GM12878 (cell line): ENCODE data around the gene FASN. TPM values are rescaled to one million over a fixed set of nuclear protein-coding genes. Genes with fewer than 3 reads are reported as not detected.

Experiments
- ATAC-seq: fragments of 200-7000 bp; cut with Tn5 transposase; 3 replicates; pipeline ENCODE4 v1.9.1; 2020; ENCODE audit warnings: mild to moderate bottlenecking, moderate library complexity
- BruUV-seq: library from RNA; stranded (reverse); fragments of 400-500 nt; replicated peaks from 2 replicates; lab custom pipeline; 2021; lab: Mats Ljungman, UMichigan
- CTCF ChIA-PET: fragments of 300-600 bp; sonication (Branson Sonifier 250); formaldehyde crosslinking; extraction: SDS; loops from one replicate; lab custom pipeline; 2021; ENCODE audit warnings: inconsistent platforms; lab: Yijun Ruan, JAX
- POLR2A ChIA-PET: fragments of 350-600 bp; formaldehyde crosslinking; extraction: SDS; loops from one replicate; lab custom pipeline; 2021; ENCODE audit warnings: inconsistent platforms; lab: Charles Lee
- RAD21 ChIA-PET: fragments of 300-600 bp; sonication (Branson Sonifier 250); formaldehyde crosslinking; loops from one replicate; lab custom pipeline; 2023; ENCODE audit warnings: antibody characterized with exemption; ENCODE audit not compliant: unreplicated experiment; lab: Charles Lee
- SMC1A ChIA-PET: fragments of 300-600 bp; sonication (Branson Sonifier 250); formaldehyde crosslinking; loops from one replicate; lab custom pipeline; 2023; ENCODE audit not compliant: unreplicated experiment, uncharacterized antibody; lab: Charles Lee
- DNase-seq: peaks from one replicate; pipeline ENCODE4 v3.0.0-alpha.2; 2011; ENCODE audit warnings: low read depth, low spot score
- FAIRE-seq: peaks from 3 replicates; lab custom pipeline; 2011; peaks lifted over from hg19 to GRCh38; lab: Jason Lieb, UNC
- H2AFZ ChIP-seq: 2 replicates; pipeline ENCODE4 v1.6.0; 2011; ENCODE audit warnings: low read depth, low read length, control low read depth; ENCODE audit not compliant: control insufficient read depth
- H3K27ac ChIP-seq: 2 replicates; pipeline ENCODE4 v1.5.1; 2011; ENCODE audit warnings: control low read depth; ENCODE audit not compliant: control insufficient read depth, insufficient read depth
- H3K27me3 ChIP-seq, 2 experiments: replicated peaks in 1 of 2; 2 replicates each; pipeline versions ENCODE4 v1.6.0 to v1.6.1; 2011; ENCODE audit warnings: low read length in 1 of 2; ENCODE audit not compliant: control insufficient read depth in 2 of 2, insufficient read depth in 2 of 2
- H3K36me3 ChIP-seq, 2 experiments: 2 replicates each; pipeline ENCODE4 v1.5.1; 2011; ENCODE audit warnings: low read length in 1 of 2; ENCODE audit not compliant: control insufficient read depth in 2 of 2, insufficient read depth in 2 of 2
- H3K4me1 ChIP-seq: 2 replicates; pipeline ENCODE4 v1.6.1; 2011; ENCODE audit warnings: mild to moderate bottlenecking, low read length, moderate library complexity, mixed read lengths; ENCODE audit not compliant: control insufficient read depth, insufficient read depth
- H3K4me2 ChIP-seq: 2 replicates; pipeline ENCODE4 v1.6.0; 2011; ENCODE audit warnings: control low read depth; ENCODE audit not compliant: control insufficient read depth, insufficient read depth
- H3K4me3 ChIP-seq: fragments of 200-600 bp; sonication (generic); 2 replicates; pipeline ENCODE4 v1.5.1; 2016
- H3K79me2 ChIP-seq: 2 replicates; pipeline ENCODE4 v1.6.0; 2011; ENCODE audit warnings: low read length; ENCODE audit not compliant: control insufficient read depth, insufficient read depth
- H3K9ac ChIP-seq: 2 replicates; pipeline ENCODE4 v1.8.0; 2011; ENCODE audit warnings: low read length, control low read depth, mixed read lengths; ENCODE audit not compliant: control insufficient read depth, insufficient read depth
- H3K9me3 ChIP-seq: replicated peaks from 3 replicates; pipeline ENCODE4 v1.5.1; 2011; ENCODE audit warnings: mild to moderate bottlenecking, low read length; ENCODE audit not compliant: control insufficient read depth, insufficient read depth
- H4K20me1 ChIP-seq: 2 replicates; pipeline ENCODE4 v1.6.0; 2011; ENCODE audit not compliant: control insufficient read depth, insufficient read depth
- HDAC6 ChIP-seq: fragments of 200-600 bp; sonication (generic); IDR thresholded peaks from one replicate; pipeline ENCODE4 v1.8.0; 2017; ENCODE audit warnings: antibody characterized with exemption; ENCODE audit not compliant: unreplicated experiment
- MAX ChIP-seq: IDR thresholded peaks from 2 replicates; pipeline ENCODE4 v1.6.1; 2012; ENCODE audit warnings: low read depth, low read length, improper control_type of control experiment
- whole genome bisulfite sequencing: methylation state at CpG from one replicate; pipeline ENCODE4 v1.1.6; 2016; ENCODE audit warnings: low lambda C conversion rate; ENCODE audit not compliant: insufficient replicate concordance, insufficient coverage; ENCODE audit errors: missing lambda C conversion rate; 5-methylcytosine and 5-hydroxymethylcytosine counted together
- in situ Hi-C: fragments of 300-500 bp; cut with MboI; formaldehyde crosslinking; loops from 9 replicates; pipeline ENCODE4 v1.14.3; 2018; ENCODE audit warnings: mixed read lengths
- intact Hi-C: fragments of 100-400 bp; cut with micrococcal nuclease; formaldehyde crosslinking; loops from one replicate; pipeline ENCODE4 v1.14.2; 2022; ENCODE audit not compliant: unreplicated experiment
- polyA plus RNA-seq, 11 experiments: library from polyadenylated mRNA; depleted of rRNA in 4 of 11; unstranded in 6 of 11; stranded (reverse) in 5 of 11; fragments of >200 nt; fragmentation: Nextera tagmentation in 4 of 11; fragmentation: Illumina TruSeq in 1 of 11; extraction: Ambion mirVana in 4 of 11; extraction: Trizol in 1 of 11; gene quantifications; 1 replicate in 1 of 11; 2 replicates in 10 of 11; pipeline versions ENCODE4 v1.2.1 to v1.2.3, GENCODE V29; 2011 to 2016; ENCODE audit warnings: inconsistent platforms in 2 of 11, missing spikeins in 2 of 11, low read depth in 1 of 11
- total RNA-seq, 4 experiments: library from RNA; depleted of rRNA in 3 of 4; stranded (reverse); fragments of >200 nt in 3 of 4; fragmentation: Illumina TruSeq in 1 of 4; extraction: Trizol in 1 of 4; gene quantifications; 2 replicates each; pipeline versions ENCODE4 v1.2.1 to v1.2.3, GENCODE V29; 2013 to 2021
- TF ChIP-seq, protein P1 (sequence below): IDR thresholded peaks from 2 replicates; pipeline ENCODE4 v1.6.1; 2011; ENCODE audit warnings: mild to moderate bottlenecking, low read depth, low read length, moderate library complexity; ENCODE audit not compliant: insufficient replicate concordance
- TF ChIP-seq, protein P2 (sequence below): fragments of 450-650 bp; IDR thresholded peaks from 2 replicates; pipeline ENCODE4 v1.6.1; 2018; ENCODE audit warnings: borderline replicate concordance, mild to moderate bottlenecking; ENCODE audit not compliant: partially characterized antibody

Gene FASN
- total and polyA plus RNA-seq, 10 of the 15 experiments (the other 5 are each of a cell fraction or from before 2014, with no cell fraction given) = 0.19 to 333 (median 30.4) TPM

GRCh38 chr17:82035488-82035887 lies 62.5 kb downstream of the FASN start:
- Histone ChIP-seq H3K4me1 (peaks cover 10% of the 10 kb centered on the region), H3K4me3 (no peak overlapping the region), H3K4me2 (no peak overlapping the region), H3K79me2 (peaks cover 5% of the 10 kb centered on the region), H2AFZ (no peak overlapping the region), H3K9me3 (no peaks in the 10 kb centered on the region), H4K20me1 (no peaks in the 10 kb centered on the region), H3K9ac (no peak overlapping the region), H3K27me3 (no peaks in the 10 kb centered on the region), H3K36me3 (no peaks in the 10 kb centered on the region; a peak in 2 of 4 replicates), H3K27ac (no peak overlapping the region)
- no peak for DNase-seq
- POLR2A ChIA-PET = interaction anchor here (0.7 kb wide), 1 partner anchor 68 kb away, joined by 3 read pairs; no protein-coding TSS in a partner anchor
- FAIRE-seq = no peak
- CTCF ChIA-PET = interaction anchor here (0.8 to 1.4 kb wide), 4 partner anchors 12 to 63 kb away, joined by 3 to 4 read pairs (median 4); partner anchors contain the start of genes FASN and LRRC45
- no peak for ATAC-seq
- intact Hi-C loops = loop anchor here (5.0 kb wide), 1 partner anchor 62 kb away; the partner anchor contains the start of gene FASN
- no TSS peak for BruUV-seq
- RAD21 ChIA-PET = interaction anchor here (1.0 to 1.5 kb wide), 2 partner anchors 12 to 119 kb away, joined by 3 to 4 read pairs; partner anchors contain the start of genes CENPX and LRRC45
- 81% methylated on average over 8 of the region's 8 CpGs for WGBS
- TF ChIP-seq MAX (no peak), HDAC6 (no peak)
- TF ChIP-seq, protein P1, sequence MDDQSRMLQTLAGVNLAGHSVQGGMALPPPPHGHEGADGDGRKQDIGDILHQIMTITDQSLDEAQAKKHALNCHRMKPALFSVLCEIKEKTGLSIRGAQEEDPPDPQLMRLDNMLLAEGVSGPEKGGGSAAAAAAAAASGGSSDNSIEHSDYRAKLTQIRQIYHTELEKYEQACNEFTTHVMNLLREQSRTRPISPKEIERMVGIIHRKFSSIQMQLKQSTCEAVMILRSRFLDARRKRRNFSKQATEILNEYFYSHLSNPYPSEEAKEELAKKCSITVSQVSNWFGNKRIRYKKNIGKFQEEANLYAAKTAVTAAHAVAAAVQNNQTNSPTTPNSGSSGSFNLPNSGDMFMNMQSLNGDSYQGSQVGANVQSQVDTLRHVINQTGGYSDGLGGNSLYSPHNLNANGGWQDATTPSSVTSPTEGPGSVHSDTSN = no peak
- TF ChIP-seq, protein P2, sequence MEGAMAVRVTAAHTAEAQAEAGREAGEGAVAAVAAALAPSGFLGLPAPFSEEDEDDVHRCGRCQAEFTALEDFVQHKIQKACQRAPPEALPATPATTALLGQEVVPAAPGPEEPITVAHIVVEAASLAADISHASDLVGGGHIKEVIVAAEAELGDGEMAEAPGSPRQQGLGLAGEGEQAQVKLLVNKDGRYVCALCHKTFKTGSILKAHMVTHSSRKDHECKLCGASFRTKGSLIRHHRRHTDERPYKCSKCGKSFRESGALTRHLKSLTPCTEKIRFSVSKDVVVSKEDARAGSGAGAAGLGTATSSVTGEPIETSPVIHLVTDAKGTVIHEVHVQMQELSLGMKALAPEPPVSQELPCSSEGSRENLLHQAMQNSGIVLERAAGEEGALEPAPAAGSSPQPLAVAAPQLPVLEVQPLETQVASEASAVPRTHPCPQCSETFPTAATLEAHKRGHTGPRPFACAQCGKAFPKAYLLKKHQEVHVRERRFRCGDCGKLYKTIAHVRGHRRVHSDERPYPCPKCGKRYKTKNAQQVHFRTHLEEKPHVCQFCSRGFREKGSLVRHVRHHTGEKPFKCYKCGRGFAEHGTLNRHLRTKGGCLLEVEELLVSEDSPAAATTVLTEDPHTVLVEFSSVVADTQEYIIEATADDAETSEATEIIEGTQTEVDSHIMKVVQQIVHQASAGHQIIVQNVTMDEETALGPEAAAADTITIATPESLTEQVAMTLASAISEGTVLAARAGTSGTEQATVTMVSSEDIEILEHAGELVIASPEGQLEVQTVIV = no peak
- SMC1A ChIA-PET = interaction anchor here (0.6 to 1.0 kb wide), 2 partner anchors 119 to 1784 kb away, joined by 3 read pairs; no protein-coding TSS in a partner anchor
- in situ Hi-C loops = loop anchor here (5.0 kb wide), 1 partner anchor 122 kb away; no protein-coding TSS in a partner anchor
